Endothelial cell of umbilical vein (primary cell): ENCODE data around the gene CLCN6.

Experiments used
- CTCF ChIP-seq, 2 donors: IDR thresholded peaks; 1 replicate in 1 of 2; 2 replicates in 1 of 2; pipeline ENCODE4 v1.5.1; 2011; ENCODE audit warnings: low read length in 2 of 2, mild to moderate bottlenecking in 2 of 2, moderate library complexity in 2 of 2, control low read depth in 1 of 2, inconsistent platforms in 1 of 2, low read depth in 1 of 2; ENCODE audit not compliant: insufficient read depth in 1 of 2; ENCODE audit errors: extremely low read depth in 1 of 2
- EZH2 ChIP-seq: IDR thresholded peaks from 2 replicates; pipeline ENCODE4 v1.6.1; 2012; ENCODE audit warnings: borderline replicate concordance, low read depth, mild to moderate bottlenecking, moderate library complexity, low read length, inconsistent platforms; ENCODE audit not compliant: severe bottlenecking
- FOS ChIP-seq: IDR thresholded peaks from 2 replicates; pipeline ENCODE4 v1.6.1; 2011; ENCODE audit warnings: mild to moderate bottlenecking, low read length, moderate library complexity, borderline replicate concordance; ENCODE audit not compliant: insufficient read depth
- GATA2 ChIP-seq: IDR thresholded peaks from 2 replicates; pipeline ENCODE4 v1.7.0; 2011; ENCODE audit warnings: low read depth, mild to moderate bottlenecking, moderate library complexity, mixed read lengths, low read length; ENCODE audit not compliant: insufficient read length, insufficient read depth
- MAX ChIP-seq: IDR thresholded peaks from 2 replicates; pipeline ENCODE4 v1.6.1; 2011; ENCODE audit not compliant: insufficient read depth, insufficient read length
- MYC ChIP-seq: IDR thresholded peaks from one replicate; pipeline ENCODE4 v1.6.1; 2011; ENCODE audit warnings: mild to moderate bottlenecking, low read depth, low read length
- POLR2A ChIP-seq: IDR thresholded peaks from 2 replicates; pipeline ENCODE4 v1.6.1; 2012; ENCODE audit warnings: low read depth, mild to moderate bottlenecking, control low read depth, low read length
- POLR2AphosphoS5 ChIP-seq: IDR thresholded peaks from 2 replicates; pipeline ENCODE4 v1.6.1; 2012; ENCODE audit warnings: low read depth, mild to moderate bottlenecking, control low read depth, low read length, moderate library complexity; ENCODE audit not compliant: insufficient read depth

- TF ChIP-seq CTCF (IDR thresholded peaks at IDR 0.05; ENCODE audit: extremely low read depth in 1 of 2, insufficient read depth in 1 of 2, low read depth in 1 of 2, low read length in 2 of 2) (no peak), FOS (no peak), POLR2A (no peak), EZH2 (no peak), MYC (no peak), POLR2AphosphoS5 (no peak), MAX (no peak), GATA2 (no peak)
Observed at GRCh38 chr1:11784256-11784992, 21.6 kb upstream of the CLCN6 start.
